ENCODE results near the gene C11orf21.
A peak's percentile ranks its signal among the peaks of the same experiment; 100 is the strongest.
"Not testable (repeated sequence)": the region's sequence is repeated elsewhere in the genome, so short reads cannot be mapped to it uniquely, and the experiment has no call there.

C11orf21 gene

GRCh38 chr11:2298131-2298794, 3.5 kb downstream of the C11orf21 start:
- no peak overlapping the region for H3K4me3 Mint-ChIP-seq
- H3K4me1 Mint-ChIP-seq (ENCODE audit: low read depth) = peaks cover 56% of the 10 kb centered on the region
- H3K27ac Mint-ChIP-seq = no peak overlapping the region

GRCh38 chr11:2297623-2298030, 4.1 kb downstream of the C11orf21 start:
- Mint-ChIP-seq H3K9me3 (no peaks in the 10 kb centered on the region), H3K4me3 (no peak overlapping the region), H3K36me3 (ENCODE audit: low read depth) (no peaks in the 10 kb centered on the region), H3K27ac (peak overlapping the region; percentile 78), H3K4me1 (ENCODE audit: low read depth) (peaks cover 50% of the 10 kb centered on the region), H3K27me3 (no peaks in the 10 kb centered on the region)

More at GRCh38 chr11:2298131-2298794, 3.5 kb downstream of the C11orf21 start:
- no peaks in the 10 kb centered on the region for H3K9me3 Mint-ChIP-seq
- H3K27me3 Mint-ChIP-seq = no peaks in the 10 kb centered on the region
- H3K36me3 Mint-ChIP-seq (ENCODE audit: low read depth) = no peaks in the 10 kb centered on the region

- no peaks in the 10 kb centered on the region for H3K36me3 Mint-ChIP-seq (ENCODE audit: low read depth)
- H3K9me3 Mint-ChIP-seq = no peaks in the 10 kb centered on the region
- peak overlapping the region; percentile 78 for H3K27ac Mint-ChIP-seq
- H3K27me3 Mint-ChIP-seq = no peaks in the 10 kb centered on the region
- H3K4me1 Mint-ChIP-seq (ENCODE audit: low read depth) = peaks cover 46% of the 10 kb centered on the region
- H3K4me3 Mint-ChIP-seq = no peak overlapping the region
Observed at GRCh38 chr11:2296913-2297622, 4.7 kb downstream of the C11orf21 start.

DNA sequence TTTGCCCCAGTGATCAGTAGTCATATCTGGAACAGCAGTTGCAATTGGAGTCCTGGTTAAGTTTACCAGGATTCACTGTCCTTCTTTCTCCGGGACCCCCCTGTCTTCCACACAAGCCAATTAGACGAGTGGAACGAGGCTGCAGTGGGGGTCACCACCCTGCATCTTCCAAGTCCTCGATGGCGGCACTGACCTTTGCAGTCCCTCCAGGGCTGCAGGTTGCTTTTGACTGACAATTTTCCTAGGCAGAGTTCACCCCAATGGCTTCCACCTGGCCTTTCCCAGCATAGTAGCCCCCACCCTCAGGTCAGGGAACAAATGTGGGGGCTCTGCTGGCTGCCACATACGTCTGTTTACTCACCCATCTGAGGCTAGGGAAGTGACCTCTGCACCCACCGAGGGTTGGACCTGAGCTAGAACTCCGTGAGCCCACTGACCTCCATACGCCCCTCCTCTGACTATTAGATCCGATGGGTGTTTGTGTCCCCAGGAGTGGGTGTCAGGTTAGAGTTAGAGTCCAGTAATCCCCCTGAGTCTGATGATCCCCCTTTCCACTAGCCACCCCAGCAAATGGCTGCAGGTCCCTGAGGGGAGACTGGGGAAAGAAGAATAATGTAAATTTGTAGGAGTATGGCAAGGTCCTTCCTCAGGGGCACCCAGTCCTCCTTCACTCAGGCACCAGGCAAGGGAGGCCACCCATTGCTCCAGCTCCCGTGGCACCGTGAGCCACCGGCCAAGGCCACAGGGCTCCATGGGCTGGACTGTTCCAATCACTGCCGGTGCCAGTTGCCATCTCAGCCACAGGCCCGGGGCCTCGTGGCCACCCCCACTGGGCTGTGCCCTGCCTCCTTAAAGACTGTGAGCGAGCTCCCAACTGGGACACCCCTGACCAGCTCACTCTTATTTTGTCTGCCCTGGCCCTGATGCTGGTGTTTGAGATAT, 5.5 kb downstream of the C11orf21 start:
- H3K4me1 Mint-ChIP-seq (ENCODE audit: low read depth) = peaks cover 40% of the 10 kb centered on the region
- no peak overlapping the region for H3K27ac Mint-ChIP-seq
- no peaks in the 10 kb centered on the region for H3K27me3 Mint-ChIP-seq

DNA sequence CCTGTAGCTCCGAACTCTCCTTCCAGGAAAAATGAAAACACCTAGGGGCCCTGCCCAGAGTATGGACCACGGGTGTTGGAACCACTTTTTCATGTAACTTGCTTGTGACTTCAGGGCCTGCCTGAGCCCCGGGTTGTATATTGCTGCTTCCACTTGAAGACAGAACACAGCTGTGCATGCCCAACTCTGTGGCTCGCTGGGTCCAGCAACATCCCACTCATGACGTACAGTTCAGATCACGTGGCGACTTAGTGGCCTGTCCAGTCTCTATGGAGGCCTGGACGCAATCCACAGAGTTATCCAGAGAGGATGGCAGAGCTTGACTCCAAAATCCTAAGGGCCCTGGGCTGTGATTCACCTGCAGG, 6.8 kb downstream of the C11orf21 start:
- H3K27me3 Mint-ChIP-seq = no peaks in the 10 kb centered on the region
- peaks cover 34% of the 10 kb centered on the region for H3K4me1 Mint-ChIP-seq (ENCODE audit: low read depth)
- H3K36me3 Mint-ChIP-seq (ENCODE audit: low read depth) = no peaks in the 10 kb centered on the region
- no peaks in the 10 kb centered on the region for H3K9me3 Mint-ChIP-seq
- H3K4me3 Mint-ChIP-seq = no peak overlapping the region
- no peak overlapping the region for H3K27ac Mint-ChIP-seq

More for the DNA sequence above, 5.5 kb downstream of the C11orf21 start:
- Mint-ChIP-seq H3K4me3 (no peak overlapping the region), H3K9me3 (no peaks in the 10 kb centered on the region), H3K36me3 (ENCODE audit: low read depth) (no peaks in the 10 kb centered on the region)

- no peak overlapping the region for H3K27ac Mint-ChIP-seq
- no peak overlapping the region for H3K4me3 Mint-ChIP-seq
- no peaks in the 10 kb centered on the region for H3K9me3 Mint-ChIP-seq
- H3K27me3 Mint-ChIP-seq = no peaks in the 10 kb centered on the region
- H3K36me3 Mint-ChIP-seq (ENCODE audit: low read depth) = no peaks in the 10 kb centered on the region
- peaks cover 28% of the 10 kb centered on the region for H3K4me1 Mint-ChIP-seq (ENCODE audit: low read depth)
Observed at GRCh38 chr11:2293984-2294925, 7.5 kb downstream of the C11orf21 start.

- H3K27ac Mint-ChIP-seq = no peak overlapping the region
- no peak overlapping the region for H3K4me3 Mint-ChIP-seq
- H3K36me3 Mint-ChIP-seq (ENCODE audit: low read depth) = no peaks in the 10 kb centered on the region
- H3K27me3 Mint-ChIP-seq = no peaks in the 10 kb centered on the region
- no peaks in the 10 kb centered on the region for H3K9me3 Mint-ChIP-seq
- H3K4me1 Mint-ChIP-seq (ENCODE audit: low read depth) = peaks cover 24% of the 10 kb centered on the region
Observed at GRCh38 chr11:2293531-2293971, 8.2 kb downstream of the C11orf21 start.

GRCh38 chr11:2290351-2290841, 11.3 kb downstream of the C11orf21 start:
- no peaks in the 10 kb centered on the region for H3K36me3 Mint-ChIP-seq (ENCODE audit: low read depth)
- no peak overlapping the region for H3K27ac Mint-ChIP-seq
- H3K4me3 Mint-ChIP-seq = no peak overlapping the region
- no peaks in the 10 kb centered on the region for H3K27me3 Mint-ChIP-seq
- H3K9me3 Mint-ChIP-seq = no peaks in the 10 kb centered on the region
- H3K4me1 Mint-ChIP-seq (ENCODE audit: low read depth) = peaks cover 22% of the 10 kb centered on the region

GRCh38 chr11:2289859-2290258, 11.9 kb downstream of the C11orf21 start:
- no peak overlapping the region for H3K4me3 Mint-ChIP-seq

GRCh38 chr11:2289350-2289749, 12.4 kb downstream of the C11orf21 start:
- H3K36me3 Mint-ChIP-seq (ENCODE audit: low read depth) = no peaks in the 10 kb centered on the region
- H3K4me1 Mint-ChIP-seq (ENCODE audit: low read depth) = peaks cover 18% of the 10 kb centered on the region
- H3K27ac Mint-ChIP-seq = no peak overlapping the region
- no peak overlapping the region for H3K4me3 Mint-ChIP-seq
- no peaks in the 10 kb centered on the region for H3K9me3 Mint-ChIP-seq
- no peaks in the 10 kb centered on the region for H3K27me3 Mint-ChIP-seq

More at GRCh38 chr11:2289859-2290258, 11.9 kb downstream of the C11orf21 start:
- Mint-ChIP-seq H3K4me1 (ENCODE audit: low read depth) (peaks cover 22% of the 10 kb centered on the region), H3K36me3 (ENCODE audit: low read depth) (no peaks in the 10 kb centered on the region), H3K27ac (no peak overlapping the region), H3K27me3 (no peaks in the 10 kb centered on the region), H3K9me3 (no peaks in the 10 kb centered on the region)

DNA sequence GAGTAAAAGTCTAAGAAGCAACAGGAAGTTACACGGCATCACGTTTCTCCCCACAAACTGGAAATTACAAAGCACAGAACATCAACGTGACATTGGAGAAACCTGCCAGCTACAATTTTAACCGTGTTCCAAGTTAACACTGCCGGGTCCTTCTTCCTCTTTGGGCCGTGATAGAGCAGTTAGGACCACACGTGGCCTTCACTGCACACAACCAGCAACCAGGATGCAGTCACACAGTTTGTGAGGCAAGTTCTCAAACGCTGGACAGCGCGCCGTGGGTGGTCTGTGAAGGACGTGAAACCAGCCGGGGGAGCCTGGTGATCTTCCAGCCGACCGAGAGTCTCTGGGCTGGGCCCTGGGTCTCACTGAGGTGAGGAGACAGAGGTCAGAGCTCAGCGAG, 14.6 kb downstream of the C11orf21 start:
- H3K36me3 Mint-ChIP-seq (ENCODE audit: low read depth) = no peaks in the 10 kb centered on the region

DNA sequence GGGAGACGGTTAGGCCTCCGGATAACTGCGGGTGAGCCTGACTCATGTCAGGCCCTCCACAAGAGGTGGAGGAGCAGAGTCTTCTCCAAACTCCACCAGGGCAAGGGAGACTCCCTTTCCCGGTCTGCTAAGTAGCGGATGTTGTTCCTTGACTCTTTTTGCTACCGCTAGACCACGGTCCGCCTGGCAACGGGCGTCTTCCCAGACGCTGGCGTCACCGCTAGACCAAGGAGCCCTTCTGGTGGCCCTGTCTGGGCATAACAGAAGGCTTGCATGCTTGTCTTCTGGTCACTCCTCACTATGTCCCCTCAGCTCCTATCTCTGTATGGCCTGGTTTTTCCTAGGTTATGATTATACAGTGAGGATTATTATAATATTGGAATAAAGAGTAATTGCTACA, 15.4 kb downstream of the C11orf21 start:
- not testable (repeated sequence) for H3K27ac Mint-ChIP-seq
- H3K9me3 Mint-ChIP-seq = peaks cover 11% of the 10 kb centered on the region

More for the DNA sequence above, 14.6 kb downstream of the C11orf21 start:
- no peaks in the 10 kb centered on the region for H3K27me3 Mint-ChIP-seq
- peak overlapping the region; percentile 7 for H3K27ac Mint-ChIP-seq
- H3K4me3 Mint-ChIP-seq = no peak overlapping the region
- H3K9me3 Mint-ChIP-seq = peaks cover 11% of the 10 kb centered on the region
- peaks cover 12% of the 10 kb centered on the region for H3K4me1 Mint-ChIP-seq (ENCODE audit: low read depth)

GRCh38 chr11:2280208-2280607, 21.5 kb downstream of the C11orf21 start:
- Mint-ChIP-seq H3K4me3 (no peak overlapping the region), H3K9me3 (peaks cover 16% of the 10 kb centered on the region), H3K27me3 (no peaks in the 10 kb centered on the region), H3K27ac (no peak overlapping the region), H3K36me3 (ENCODE audit: low read depth) (peaks cover 7% of the 10 kb centered on the region), H3K4me1 (ENCODE audit: low read depth) (no peaks in the 10 kb centered on the region)

More for the DNA sequence above, 15.4 kb downstream of the C11orf21 start:
- H3K36me3 Mint-ChIP-seq (ENCODE audit: low read depth); H3K27me3 Mint-ChIP-seq; H3K4me3 Mint-ChIP-seq: not testable (repeated sequence)
- peaks cover 12% of the 10 kb centered on the region for H3K4me1 Mint-ChIP-seq (ENCODE audit: low read depth)

All from stimulated activated naive CD8-positive, alpha-beta T cell treated with anti-CD3 and anti-CD28 coated beads, Interleukin-15, Interleukin-2, amounts not matched to agents 100 ng/mL and 50 ng/mL, for 24 hours (primary cell).